H1 (cell line): ENCODE measurements around the gene FHL2. TPM values are rescaled to one million over a fixed set of nuclear protein-coding genes. Genes with fewer than 3 reads are reported as not detected.

Source experiments
- E2F6 ChIP-seq: IDR thresholded peaks from 2 replicates; pipeline ENCODE4 v1.6.1; 2012; ENCODE audit warnings: inconsistent platforms
- MAFK ChIP-seq: IDR thresholded peaks from 2 replicates; pipeline ENCODE4 v1.6.1; 2012; ENCODE audit warnings: low read depth, mild to moderate bottlenecking, improper control_type of control experiment, low read length
- polyA plus RNA-seq, 7 experiments: library from polyadenylated mRNA; depleted of rRNA in 3 of 7; stranded (reverse) in 5 of 7; unstranded in 2 of 7; fragments of >200 nt in 5 of 7; fragments of 200-250 nt in 2 of 7; gene quantifications; 1 replicate in 5 of 7; 2 replicates in 1 of 7; 4 replicates in 1 of 7; pipeline versions ENCODE4 v1.2.1 to v1.2.3, GENCODE V29; 2011 to 2013; ENCODE audit warnings: missing spikeins in 2 of 7, mixed read lengths in 2 of 7
- total RNA-seq: library from RNA; stranded (reverse); fragmentation: NEBNext Ultra II Directional; extraction: Animal tissue kit (Norgen Biotek cat#: 25700); gene quantifications from 2 replicates; pipeline ENCODE4 v1.2.1, GENCODE V29; 2021

Gene FHL2
- total and polyA plus RNA-seq, 2 of the 8 experiments (the other 6 are each of a cell fraction or from before 2014, with no cell fraction given), result 33.2 to 64.3 TPM

- TF ChIP-seq E2F6, result no peak
- TF ChIP-seq MAFK, result no peak
- TF ChIP-seq, all 59 proteins: peak for 0
These were observed 27.0 kb downstream of the FHL2 start (continued) for GRCh38 chr2:105371810-105372209.
